Stimulated activated CD4-positive, alpha-beta T cell treated with anti-CD3 and anti-CD28 coated beads, Interleukin-4, amount 100 ng/mL, for 1 hour (primary cell): Measurements from ENCODE around the gene TMCC1.
"Not testable (repeated sequence)": the region's sequence is repeated elsewhere in the genome, so short reads cannot be mapped to it uniquely, and the experiment has no call there.

Source experiments
- DNase-seq: peaks from one replicate; pipeline ENCODE4 v3.0.0-alpha.2; 2020

TMCC1 gene

DNA sequence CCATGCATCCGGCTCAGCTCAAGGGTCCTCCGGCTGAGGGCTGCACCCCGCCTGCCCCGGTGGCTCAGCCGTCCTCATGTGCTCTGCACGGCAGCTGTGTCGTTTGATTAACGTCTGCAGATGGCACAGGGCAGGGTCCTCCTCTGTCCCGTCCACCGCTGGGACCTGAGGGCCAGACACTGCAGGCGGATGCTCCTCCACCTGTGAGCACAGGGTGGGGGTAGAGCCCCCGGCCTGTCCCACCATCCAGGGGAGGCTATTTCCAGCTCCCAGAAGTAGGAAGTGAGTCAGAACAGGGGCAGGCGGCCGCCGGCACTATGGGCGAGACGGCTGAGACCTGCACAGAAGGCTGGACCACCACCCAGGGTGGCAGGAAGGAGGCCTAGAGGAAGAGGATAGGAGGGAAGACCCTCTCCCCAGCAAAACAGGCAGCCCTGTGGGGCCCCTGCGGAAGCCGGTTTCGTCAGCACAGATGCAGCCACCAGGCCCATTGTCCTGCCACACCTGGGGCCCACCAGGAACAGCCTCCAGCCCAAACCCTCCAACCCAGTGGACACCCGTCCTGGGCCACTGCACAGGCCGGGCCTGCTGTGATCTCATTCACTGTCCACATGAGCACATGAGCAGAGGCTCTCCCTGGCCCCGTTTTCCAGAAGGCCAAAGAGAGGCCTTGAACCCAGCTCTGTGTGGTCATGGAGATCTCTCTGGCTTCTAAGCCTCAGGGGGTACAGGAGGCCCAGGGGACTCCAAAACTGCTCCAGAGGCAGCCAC lies 274.4 kb downstream of the TMCC1 start:
- DNase-seq: no peak

GRCh38 chr3:129618186-129618820 lies 275.2 kb downstream of the TMCC1 start:
- DNase-seq: no peak

DNA sequence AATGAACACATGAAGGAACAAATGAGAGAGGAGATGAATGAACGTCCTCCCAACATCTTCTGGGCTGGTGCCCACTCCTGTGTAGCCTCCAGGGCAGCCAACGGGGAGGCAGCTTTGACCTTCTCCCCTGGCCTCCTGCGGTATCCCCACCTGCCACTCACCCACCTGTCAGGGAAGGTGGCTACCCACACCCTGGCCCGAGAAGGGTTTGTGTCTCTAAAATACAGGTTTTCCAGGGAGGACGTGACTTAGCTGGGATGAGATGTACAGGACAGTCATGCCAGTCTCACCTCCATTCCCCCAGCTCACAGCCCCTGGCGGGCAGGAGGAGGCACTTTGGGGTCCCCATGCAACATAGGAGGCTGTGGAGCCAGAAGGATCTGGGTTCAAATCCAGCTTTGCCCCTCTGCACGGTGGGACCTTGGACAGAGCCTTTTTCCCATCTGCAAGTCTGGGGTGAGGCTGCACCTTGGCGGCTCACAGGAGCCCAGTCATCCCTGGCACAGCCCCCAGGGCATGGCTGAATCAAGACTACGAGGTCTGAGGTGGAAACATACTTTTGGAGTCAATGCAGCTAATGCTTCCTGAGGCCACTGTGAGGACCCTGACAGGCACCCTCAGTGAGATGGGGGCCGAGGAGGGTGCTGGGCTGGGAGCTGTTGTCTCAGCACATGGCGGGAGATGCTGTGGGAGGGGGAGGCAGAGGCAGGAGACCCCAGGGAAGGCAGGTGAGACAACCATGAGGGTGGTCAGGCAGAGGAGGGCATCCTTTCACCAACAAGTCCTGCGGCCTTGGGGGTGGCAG lies 275.9 kb downstream of the TMCC1 start:
- DNase-seq: no peak

DNA sequence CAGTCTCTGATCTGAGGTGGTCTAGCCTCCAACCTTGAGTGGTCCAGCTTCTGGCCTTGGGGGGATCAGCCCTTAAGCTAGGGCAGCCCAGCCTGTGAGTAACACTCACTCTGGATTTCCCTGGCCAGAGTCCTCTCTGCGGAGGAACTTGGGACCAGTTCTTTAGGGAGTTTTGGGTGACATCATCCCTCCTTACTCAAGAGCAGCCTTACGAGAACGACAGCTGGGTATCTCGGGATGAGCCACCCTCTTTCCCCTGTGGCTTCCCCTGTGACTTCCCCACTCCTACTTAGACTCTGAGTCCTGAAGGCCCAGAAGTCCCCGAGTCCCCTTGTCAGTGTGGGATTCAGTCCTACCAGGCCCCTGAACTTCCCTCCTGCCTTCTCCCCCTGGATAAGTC lies 276.8 kb downstream of the TMCC1 start:
- DNase-seq: no peak

DNA sequence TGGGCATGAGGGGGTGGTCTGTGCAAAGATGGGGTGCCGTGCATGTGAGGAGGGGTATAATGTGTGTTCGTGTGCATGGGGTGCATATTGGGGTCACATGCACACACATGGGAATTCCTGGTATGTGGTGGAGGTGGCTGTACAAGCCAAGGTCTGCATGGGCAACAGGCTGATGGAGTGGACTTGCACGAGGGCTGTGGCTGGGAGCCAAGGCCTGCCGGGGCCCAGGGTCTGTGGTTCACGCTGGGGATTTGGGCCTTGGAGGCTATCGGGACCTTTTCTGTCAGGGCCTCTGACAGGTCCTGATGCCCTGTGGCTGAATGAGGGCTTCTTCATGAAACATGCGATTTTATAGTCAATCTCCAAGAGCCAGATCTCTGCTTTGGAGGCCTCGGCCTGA lies 277.2 kb downstream of the TMCC1 start:
- DNase-seq: no peak

GRCh38 chr3:129615751-129616281 lies 277.7 kb downstream of the TMCC1 start:
- no peak for DNase-seq

DNA sequence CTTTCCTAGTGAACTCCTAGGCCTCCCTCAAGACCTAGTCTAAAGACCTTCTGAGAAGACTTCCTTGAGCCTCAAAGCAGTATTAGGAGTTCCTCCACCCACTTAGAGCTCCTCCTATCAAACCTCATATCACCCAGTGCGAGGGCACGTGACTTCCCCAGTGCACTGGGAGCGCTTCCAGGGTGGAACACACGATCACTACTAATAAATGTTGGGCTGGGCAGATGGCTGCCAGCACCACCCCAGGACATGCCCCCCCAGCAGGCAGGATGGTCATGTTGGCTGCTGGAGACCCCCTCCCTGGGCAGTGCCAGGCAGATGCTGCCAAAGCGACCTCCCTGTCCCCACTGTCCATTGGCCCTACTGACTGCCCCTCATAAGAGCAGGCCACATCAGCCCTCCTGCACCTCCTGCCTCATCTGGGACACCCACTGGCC lies 278.6 kb downstream of the TMCC1 start:
- no peak for DNase-seq

DNA sequence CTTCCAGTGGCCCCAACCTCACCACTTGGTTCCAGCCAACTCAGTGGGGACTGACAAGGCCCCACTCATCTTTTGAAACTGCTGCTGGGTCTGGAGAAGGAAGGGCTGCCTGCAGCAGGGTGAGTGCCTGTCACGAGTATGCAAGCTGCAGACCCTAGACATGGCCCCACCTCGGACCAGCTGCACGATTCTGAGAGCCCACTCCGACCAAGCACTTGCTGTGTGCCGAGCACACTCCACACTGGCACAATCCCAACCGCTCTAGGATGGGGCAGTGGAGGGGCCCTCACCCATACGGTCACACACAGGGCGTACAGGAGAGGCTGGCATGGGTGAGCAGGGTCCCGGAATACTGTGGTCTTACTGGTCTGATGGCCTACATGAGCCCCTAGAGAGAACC lies 279.1 kb downstream of the TMCC1 start:
- no peak for DNase-seq

GRCh38 chr3:129613367-129613740 lies 280.2 kb downstream of the TMCC1 start:
- DNase-seq: no peak

- DNase-seq: no peak
These were observed 280.8 kb downstream of the TMCC1 start for GRCh38 chr3:129612534-129613366.

- DNase-seq: no peak
These were observed 281.5 kb downstream of the TMCC1 start for GRCh38 chr3:129611812-129612533.

- DNase-seq: no peak
These were observed 282.1 kb downstream of the TMCC1 start for GRCh38 chr3:129611446-129611800.

DNA sequence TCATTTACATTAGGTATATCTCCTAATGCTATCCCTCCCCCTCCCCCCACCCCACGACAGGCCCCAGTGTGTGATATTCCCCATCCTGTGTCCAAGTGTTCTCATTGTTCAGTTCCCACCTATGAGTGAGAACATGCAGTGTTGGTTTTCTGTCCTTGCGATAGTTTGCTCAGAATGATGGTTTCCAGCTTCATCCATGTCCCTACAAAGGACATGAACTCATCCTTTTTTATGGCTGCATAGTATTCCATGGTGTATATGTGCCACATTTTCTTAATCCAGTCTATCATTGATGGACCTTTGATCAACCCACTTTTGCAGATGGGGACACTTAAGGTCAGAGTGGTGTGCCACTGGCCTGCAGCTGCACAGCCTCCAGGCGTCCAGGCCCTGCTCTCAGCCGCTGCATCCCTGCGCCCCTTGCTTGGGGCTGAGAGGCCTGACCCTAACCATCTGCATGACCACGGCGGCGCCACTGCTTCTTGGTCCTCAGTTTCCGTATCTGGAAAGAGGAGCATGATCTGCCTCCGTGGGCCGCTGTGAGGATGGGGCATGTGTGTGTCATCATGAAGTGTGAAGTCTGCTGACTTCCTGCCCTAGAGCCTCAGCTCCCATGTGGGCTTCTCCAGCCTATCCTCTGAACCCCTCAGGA lies 282.6 kb downstream of the TMCC1 start:
- DNase-seq: not testable (repeated sequence)

GRCh38 chr3:129610276-129610675 lies 283.2 kb downstream of the TMCC1 start:
- no peak for DNase-seq

DNA sequence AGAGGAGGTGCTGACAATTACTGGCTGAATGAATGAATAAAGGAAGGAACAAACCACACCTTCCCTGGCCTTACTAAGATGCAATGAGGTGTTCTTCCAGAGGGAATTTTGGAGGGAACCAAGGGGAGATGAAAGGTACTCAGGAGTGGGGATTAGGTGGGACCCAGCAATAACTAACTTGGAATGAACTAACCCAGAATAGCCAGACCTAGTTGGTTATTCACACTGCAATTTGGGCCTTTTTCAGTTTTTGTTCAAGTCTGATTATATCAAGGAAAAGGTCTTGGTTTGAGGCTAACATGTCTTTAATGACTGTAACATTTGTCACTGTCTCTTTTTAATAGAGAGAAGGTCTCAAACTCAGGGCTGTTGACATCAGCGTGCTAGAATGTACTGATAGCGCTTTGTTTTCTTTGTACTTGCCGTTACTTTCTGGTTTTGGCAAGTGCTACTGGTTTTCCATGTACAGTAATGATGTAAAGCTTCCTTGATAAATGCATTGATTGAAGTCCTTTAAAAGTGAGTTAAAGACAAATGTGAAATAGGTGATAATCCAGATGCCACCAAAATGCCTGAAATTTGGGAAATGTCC lies 283.8 kb downstream of the TMCC1 start:
- no peak for DNase-seq

DNA sequence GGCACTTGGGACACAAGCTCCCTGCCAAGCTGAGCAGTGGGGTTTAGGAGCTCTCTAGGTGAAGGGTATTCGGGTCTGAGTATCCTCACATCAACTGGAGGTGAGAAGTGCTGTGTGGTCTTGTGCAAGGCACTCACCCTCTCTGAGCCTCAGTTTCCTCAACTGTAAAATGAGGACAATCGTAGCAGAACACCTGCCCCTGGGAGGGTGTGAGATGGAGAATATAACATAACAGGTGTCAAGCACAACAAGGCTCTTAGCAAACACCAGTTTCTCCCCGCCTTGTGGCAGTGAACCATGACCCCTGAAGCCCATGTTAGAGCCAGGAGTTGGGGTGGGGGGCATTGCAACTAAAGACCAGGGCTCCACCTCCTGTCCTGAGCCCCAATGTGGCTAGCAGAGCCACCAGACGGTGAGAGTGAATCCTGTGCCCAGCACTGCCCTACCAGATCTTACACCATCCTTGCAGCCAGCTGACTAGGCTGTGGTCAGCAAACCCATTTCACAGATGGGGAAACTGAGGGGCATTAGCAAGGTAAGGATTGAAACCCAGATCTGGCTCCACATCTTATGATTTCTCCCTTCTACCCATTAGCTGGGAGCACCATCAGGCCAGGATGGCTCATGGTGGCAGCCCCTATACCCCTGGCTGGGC lies 284.4 kb downstream of the TMCC1 start:
- DNase-seq: no peak

GRCh38 chr3:129608087-129608935 lies 285.2 kb downstream of the TMCC1 start:
- no peak for DNase-seq

DNA sequence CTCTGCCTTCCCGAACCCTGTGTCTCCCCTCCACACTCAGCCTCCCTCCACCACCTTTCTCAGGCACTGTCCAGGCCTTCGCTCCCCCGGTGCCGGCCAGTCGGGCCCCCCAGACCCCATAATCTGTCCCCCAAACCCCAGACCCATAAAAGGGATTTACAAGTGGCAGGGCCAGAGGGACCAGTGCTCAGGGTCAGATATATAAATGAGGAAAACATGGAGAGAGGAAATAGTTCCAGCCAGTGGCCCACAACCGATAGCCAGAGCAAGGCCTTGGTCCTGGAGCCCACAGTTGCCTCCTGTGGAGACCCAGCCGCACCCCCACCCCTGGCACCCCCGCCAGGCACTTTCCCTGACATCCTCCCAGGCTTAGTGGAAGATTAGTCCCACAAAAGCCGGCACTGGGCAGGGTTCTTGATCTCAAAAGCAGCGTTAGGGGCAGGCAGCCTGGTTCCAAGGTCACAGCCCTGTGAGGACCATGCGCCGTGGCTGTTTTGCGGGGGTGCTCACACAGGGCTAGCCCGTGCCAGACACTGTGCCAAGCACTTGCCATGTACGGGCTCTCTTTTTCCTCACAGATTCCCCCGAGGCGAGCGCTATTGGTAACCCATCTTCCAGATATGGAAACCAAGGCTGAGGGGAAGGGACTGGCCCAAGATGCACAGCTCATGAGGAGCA lies 286.0 kb downstream of the TMCC1 start:
- DNase-seq: no peak
